ENCODE data around the gene KIFC3.
"Not testable (repeated sequence)": the region's sequence is repeated elsewhere in the genome, so short reads cannot be mapped to it uniquely, and the experiment has no call there.

The KIFC3 gene

GRCh38 chr16:57784334-57784733 lies 18.0 kb downstream of the KIFC3 start:
- no peak for DNase-seq

DNA sequence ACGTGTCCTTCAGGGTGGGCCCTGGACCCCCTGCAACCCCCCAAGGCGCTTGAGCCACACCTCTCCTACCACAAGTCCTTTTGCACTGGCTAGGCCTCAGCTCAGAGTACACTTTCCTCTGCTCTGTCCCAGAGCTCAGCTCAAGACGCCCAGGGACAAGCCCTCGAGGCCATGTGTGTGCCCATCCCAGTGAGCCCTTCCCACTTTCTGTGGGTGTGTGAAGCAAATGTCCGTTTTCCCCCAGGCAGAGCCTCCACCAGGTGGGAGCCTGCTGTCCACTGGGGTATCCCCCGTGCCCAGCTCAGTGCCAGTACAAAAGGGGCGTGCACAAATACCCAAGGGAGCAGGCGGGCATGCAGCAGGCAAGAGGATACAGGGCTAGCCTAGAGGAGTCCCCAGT lies 18.4 kb downstream of the KIFC3 start:
- no peak for DNase-seq

- DNase-seq, result no peak
Measured at GRCh38 chr16:57783116-57783515, 19.2 kb downstream of the KIFC3 start.

- not testable (repeated sequence) for DNase-seq
Measured at GRCh38 chr16:57782607-57783055, 19.7 kb downstream of the KIFC3 start.

DNA sequence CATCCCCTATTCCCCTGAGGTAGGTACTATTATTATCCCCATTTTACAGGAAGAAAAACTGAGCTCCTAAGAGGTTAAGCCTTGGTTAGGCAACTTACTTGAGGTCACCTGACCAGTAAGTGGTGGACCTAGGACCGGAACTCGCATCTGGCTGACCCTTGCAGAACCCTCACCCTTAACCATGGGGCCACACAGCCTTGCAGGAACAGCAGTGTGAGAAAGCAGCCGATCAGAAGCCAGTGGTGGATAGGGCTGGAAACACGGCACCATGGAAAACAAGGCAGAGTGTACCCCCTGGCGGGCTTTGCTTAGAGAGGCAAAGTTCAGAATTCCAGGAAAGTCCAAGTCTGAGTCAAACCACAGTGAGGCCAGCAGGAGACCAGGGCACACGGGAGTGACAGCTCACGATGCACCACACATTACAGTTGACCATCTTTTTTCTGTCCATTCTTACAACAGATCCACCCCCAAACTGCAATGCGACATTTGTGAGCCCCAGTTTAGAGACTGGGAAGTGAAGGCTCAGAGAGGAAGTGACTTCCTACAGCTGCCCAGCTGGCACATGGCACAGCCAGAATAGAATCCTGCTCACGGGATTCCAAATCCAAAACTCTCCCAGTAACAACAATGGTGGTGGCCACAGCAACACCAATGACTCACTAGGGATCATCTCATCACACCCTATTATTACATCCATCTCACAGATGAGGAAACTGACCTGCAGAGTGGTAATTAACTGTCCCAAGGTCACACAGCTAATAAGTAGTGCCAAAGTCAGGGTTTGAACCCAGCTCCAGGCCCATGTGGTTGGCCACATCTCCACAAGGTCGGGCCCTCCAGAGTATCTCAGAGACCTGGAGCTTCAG lies 20.3 kb downstream of the KIFC3 start:
- DNase-seq, result no peak

GRCh38 chr16:57781349-57781740 lies 20.9 kb downstream of the KIFC3 start:
- DNase-seq, result no peak

DNA sequence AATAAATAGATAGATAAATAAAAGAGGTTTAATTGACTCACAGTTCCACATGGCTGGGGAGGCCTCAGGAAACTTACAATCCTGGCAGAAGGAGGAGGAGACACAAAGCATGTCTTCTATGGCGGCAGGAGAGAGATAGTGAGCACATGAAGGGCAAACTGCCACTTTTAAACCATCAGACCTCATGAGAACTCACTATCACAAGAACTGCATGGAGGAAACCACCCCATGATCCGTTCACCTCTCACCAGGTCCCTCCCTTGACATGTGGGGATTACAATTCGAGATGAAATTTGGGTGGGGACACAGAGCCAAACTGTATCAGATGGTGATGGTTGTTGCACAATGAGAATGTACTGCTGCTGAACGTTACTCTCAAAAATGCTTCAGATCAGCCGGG lies 22.5 kb downstream of the KIFC3 start:
- not testable (repeated sequence) for DNase-seq

- DNase-seq, result no peak
Measured at GRCh38 chr16:57778658-57779057, 23.6 kb downstream of the KIFC3 start.

DNA sequence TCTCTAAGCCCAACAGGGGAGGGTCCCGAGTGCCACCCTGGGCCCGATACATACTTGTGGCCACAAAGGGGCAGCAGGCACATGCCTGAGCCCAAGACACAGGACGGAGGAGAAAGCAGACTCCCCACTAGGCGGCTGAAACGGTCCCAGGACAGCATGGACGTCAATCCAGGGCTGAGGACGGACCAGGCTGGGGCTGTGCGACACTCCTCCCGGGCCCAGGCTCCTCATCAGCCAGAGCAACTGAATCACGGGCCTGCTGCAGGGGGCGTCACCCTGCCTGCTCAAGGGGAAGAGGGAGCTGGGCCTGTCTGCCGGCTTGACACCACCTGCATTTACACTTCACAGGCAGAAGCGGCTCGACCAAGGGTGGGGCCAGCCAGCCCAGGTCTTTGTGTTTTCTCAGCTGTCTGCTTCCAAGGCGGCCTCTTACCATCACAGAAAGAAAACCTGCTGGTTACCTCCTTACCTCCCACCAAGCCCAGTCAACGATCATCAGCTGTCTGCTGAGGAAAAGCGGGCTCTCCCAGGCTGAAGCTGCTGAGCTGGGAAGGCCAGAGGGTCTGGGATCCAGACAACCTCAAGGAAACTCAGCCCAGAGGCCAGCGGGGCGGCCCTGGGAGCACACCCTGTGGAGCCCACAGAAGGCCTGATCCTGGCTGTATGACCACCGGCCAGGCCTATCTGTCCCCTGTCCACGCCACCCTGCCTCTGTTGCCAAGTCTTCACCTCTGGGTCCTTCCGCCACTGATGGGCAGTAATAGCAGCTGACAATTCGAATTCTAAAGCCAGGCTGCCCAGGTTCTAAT lies 26.4 kb downstream of the KIFC3 start:
- DNase-seq, result no peak

DNA sequence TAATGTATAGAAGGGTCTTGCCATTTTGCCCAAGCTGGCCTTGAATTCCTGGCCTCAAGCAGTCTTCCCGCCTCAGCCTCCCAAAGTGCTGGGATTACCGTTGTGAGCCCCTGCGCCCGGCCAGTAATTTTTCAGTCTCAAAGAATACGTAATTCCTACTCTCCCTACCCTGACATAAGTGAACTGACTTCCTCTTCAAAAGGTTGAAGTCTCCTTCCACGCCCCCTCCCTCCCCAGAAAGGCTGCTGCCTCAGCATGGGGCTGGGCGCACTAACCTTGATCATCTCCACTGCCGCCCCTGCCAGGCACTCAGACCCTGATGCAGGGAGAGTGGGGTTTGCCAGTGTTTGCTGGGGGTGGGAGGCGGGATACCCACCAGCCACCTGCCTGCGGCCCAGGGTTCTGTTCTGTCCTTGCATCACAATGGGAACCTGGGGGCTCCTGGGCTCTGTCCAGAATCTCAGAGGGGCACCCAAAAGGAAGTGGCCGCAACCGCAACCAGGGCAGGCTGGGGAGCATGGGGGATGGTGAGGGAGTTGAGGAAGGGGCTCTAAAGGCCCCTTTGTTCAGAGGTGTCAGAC lies 27.5 kb downstream of the KIFC3 start:
- DNase-seq, result no peak

DNA sequence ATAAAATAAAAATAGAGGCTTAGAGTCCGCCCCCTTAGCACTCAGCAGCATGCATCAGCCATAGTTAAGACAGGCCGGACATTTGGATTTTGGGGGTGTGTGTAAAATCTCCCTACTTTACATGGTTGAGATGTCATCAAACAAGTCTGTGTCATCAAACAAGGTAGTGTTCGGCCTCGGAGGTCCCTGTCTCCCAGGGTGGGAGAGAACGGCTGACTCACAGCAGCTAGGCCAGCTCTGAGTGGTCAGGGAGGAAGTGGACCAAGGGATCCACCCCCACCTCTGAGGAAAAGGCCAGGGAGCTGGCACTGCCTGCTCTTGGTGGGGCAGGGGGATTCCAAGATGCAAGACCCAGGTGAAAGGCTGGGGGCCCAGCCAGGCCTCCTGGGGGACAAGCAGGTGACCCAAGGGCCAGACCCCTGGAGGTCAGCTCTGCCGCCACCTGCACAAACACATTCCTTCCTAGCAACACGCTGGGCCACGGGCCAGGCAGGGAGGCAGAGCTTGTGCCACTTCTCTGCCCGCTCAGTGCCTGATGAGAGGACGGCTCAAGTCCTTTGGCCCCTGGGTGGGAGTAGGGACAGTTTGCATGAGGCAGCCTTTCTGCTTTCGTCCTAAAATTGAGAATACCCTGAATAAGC lies 28.5 kb downstream of the KIFC3 start:
- DNase-seq, result no peak

- no peak for DNase-seq
Measured at GRCh38 chr16:57773019-57773418, 29.3 kb downstream of the KIFC3 start.

DNA sequence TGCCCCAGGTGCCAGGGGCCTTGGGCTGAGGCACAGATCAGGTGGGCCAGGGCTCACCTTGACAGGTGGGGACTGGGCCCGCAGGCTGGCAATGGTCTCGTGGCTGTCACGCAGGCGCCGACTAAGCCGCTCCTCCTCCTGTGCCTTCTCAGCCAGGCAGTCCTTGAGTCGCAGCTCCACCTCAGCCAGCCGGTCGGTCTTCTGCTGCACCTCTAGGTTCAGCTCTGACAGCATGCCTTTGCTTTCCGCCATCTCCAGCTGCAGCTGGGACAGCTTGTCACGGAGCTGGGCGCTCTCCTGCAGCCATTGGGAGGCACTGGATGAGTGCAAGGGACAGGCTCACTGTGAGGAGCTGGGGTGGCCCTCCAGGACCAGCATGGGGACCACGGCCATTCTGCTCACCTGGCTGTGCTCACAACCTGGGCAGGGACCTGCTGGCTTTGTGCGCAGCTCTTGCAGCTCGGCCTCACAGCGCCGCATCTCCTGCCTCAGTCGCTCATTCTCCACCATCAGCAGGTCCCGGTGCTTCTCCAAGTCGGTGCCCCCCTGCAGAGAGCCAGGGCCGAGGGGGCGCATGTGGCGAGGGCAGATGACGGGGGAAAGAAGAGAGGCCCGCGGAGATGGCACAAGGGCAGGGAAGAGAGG lies 31.0 kb downstream of the KIFC3 start:
- no peak for DNase-seq

GRCh38 chr16:57770361-57770760 lies 31.9 kb downstream of the KIFC3 start:
- no peak for DNase-seq

DNA sequence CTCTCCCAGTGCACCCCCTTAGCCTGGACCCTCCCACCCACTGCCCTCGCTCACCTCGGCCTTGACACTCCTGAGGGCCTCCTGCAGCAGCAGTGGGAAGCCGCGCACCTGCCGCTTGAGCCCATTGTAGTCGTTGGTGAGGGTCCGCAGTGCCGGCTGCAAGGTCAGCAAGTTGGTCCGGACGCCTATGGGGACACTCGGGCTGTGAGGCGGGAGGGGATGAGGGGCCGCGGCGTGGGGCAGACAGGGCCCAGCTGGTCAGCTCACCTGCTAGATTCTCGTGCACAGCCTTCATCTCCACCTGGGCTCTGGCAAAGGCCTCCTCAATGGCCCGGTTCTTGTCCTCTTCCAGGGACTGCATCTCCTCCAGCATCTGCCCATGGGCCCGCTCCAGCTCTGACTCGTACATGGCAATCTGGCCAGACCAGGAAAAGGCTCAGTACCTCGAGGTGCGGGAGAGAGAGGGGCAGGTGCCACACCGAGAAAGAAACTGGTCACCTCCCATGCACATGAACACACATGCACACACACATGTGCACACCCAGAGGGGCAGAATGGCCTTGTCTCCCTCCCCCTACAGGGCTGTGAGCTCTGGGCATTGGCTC lies 32.6 kb downstream of the KIFC3 start:
- no peak for DNase-seq

GRCh38 chr16:57766714-57767348 lies 35.5 kb downstream of the KIFC3 start:
- no peak for DNase-seq

GRCh38 chr16:57765160-57765728 lies 37.0 kb downstream of the KIFC3 start:
- no peak for DNase-seq

DNA sequence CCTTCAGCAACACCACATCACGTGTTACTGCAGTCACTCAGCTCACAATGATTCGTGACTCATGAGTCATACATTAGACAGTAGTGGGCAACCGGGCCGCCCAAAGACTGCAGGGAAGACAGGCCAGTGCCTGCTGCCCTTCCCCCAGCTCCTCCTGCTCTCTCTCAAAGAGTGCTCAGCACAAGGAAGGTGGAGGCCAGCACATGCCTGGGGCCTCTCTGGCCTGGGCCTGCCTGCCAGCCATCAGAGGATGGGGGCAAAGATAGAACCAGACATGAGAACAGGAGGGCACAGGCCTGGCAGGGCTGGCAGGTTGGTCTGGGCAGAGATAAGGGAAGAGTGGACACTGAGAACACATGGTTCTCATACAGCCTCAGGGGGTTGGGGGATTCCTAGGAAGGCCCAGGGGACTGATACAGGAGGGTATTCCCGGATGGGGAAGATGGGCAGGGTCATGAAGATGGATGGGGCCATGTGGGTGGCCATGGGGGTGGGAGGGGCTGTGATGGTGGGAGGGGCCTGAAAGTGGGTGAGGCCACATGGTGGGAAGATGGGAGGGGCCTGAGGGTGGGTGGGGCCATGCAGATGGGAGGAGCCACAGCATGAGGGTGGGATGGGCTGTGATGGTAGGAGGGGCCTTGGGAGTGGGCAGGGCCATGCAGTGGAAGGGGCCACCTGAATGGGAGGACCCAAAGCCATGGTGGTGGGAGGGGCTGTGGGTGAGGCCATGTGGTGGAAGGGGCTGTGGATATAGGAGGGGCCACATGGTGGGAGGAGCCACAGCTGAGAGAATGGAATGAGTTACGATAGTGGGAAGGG lies 37.7 kb downstream of the KIFC3 start:
- DNase-seq, result no peak

GRCh38 chr16:57764006-57764340 lies 38.3 kb downstream of the KIFC3 start:
- no peak for DNase-seq

GRCh38 chr16:57763285-57764005 lies 38.8 kb downstream of the KIFC3 start:
- DNase-seq, result no peak

All from activated CD4-positive, CD25-positive, alpha-beta regulatory T cell treated with anti-CD3 and anti-CD28 coated beads, Interleukin-2, amount 50 U/mL, for 72 hours (primary cell).